GM20000 (cell line): Measurements from ENCODE around the gene NCOR1.
"Not testable (repeated sequence)": the region's sequence is repeated elsewhere in the genome, so short reads cannot be mapped to it uniquely, and the experiment has no call there.

ENCODE experiments used
- DNase-seq: peaks from one replicate; pipeline ENCODE4 v3.0.0; 2012; ENCODE audit warnings: low spot score
- TF ChIP-seq, protein P1 (sequence below): IDR thresholded peaks from 2 replicates; pipeline ENCODE4 v1.5.1; 2012; ENCODE audit warnings: mild to moderate bottlenecking, control low read depth; ENCODE audit errors: extremely low read depth, missing control alignments

NCOR1 gene

DNA sequence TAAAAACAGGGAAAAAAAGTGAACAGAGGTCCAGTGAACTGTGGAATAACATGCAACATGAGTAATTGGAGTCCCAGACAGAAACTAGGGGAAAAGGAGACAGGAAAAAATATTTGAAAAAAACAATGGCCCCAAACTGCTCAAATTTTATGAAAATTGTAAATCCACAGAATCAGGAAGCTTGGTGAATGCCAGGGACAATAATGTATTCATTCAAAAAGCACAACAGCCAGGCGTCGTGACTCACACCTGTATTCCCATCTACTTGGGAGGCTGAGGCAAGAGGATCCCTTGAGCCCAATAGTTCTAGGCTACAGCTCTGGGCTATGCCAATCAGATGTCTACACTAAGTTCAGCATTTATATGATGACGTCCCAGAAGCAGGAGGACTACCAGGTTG is 23.7 kb downstream of the NCOR1 start:
- no peak for DNase-seq
- TF ChIP-seq, protein P1, sequence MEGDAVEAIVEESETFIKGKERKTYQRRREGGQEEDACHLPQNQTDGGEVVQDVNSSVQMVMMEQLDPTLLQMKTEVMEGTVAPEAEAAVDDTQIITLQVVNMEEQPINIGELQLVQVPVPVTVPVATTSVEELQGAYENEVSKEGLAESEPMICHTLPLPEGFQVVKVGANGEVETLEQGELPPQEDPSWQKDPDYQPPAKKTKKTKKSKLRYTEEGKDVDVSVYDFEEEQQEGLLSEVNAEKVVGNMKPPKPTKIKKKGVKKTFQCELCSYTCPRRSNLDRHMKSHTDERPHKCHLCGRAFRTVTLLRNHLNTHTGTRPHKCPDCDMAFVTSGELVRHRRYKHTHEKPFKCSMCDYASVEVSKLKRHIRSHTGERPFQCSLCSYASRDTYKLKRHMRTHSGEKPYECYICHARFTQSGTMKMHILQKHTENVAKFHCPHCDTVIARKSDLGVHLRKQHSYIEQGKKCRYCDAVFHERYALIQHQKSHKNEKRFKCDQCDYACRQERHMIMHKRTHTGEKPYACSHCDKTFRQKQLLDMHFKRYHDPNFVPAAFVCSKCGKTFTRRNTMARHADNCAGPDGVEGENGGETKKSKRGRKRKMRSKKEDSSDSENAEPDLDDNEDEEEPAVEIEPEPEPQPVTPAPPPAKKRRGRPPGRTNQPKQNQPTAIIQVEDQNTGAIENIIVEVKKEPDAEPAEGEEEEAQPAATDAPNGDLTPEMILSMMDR = no peak

DNA sequence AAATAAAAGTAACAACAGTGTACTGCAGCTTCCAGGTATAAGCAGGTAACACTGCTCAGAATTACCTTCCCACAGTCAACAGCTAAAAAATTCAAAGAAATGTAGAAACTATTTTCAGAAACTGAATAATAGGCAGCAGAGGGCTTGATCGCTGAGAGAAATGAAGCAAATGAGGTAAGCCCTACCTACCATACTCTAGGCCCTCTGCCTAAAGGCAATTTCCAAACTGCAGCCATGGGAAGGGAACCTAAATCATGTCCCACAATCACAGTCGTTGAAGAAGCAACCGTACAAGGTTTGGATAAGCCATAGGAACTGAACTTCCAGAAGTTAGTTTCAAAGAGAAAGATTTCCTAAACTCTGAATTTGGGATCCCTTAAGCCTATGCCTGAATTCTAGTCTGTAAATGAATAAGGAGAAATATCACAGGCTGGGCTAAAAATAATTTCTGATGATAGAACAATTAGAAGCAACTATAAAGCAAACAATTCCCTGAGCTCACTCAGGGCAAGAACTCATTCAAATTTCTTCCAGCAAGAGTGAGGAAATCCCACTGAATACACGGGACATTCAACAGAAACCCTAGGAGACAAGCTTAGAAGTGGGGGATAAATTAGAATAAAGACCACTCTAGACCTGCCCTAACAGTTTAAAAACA is 24.5 kb downstream of the NCOR1 start:
- DNase-seq = no peak
- TF ChIP-seq, protein P1 = no peak

DNA sequence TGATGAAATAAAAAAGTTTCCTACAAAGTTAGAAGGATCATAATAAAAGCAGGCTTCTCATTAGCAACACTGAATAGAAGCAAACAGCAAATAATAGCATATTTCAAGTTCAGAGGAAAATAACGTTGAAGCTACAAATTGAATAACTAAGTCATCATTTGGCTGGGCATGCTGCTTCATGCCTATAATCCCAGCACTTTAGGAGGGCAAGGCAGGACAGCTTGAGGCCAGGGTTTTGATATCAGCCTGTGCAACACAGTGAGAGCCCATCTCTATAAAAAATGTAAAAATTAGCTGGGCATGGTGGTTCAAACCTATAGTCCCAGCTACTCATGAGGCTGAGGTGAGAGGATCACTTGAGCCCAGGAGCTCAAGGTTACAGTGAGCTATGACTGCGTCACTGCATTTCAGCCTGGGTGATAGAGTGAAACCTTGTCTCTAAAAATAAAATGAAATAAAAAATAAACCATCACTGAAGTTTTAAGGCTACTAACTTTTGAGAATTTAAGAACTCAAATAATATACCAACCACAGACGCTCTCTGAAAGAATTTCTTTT is 25.5 kb downstream of the NCOR1 start:
- DNase-seq = no peak
- TF ChIP-seq, protein P1 = no peak

DNA sequence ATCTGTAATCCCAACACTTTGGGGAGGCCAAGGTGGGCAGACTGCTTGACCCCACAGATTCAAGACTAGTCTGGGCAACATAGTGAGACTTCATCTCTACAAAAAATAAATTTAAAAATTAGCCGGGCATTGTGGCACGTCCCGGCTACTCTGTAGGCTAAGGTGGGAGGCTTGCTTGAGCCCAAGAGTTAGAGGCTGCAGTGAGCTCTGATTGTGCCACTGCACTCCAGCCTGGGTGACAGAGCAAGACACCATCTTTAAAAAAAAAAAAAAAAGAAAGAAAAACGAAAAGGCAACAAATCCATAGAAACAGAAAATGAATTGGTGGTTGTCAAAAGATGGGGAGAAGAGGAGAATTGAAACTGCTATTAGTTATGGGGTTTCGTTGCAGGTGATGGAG is 27.7 kb downstream of the NCOR1 start:
- DNase-seq = no peak
- TF ChIP-seq, protein P1 = no peak

DNA sequence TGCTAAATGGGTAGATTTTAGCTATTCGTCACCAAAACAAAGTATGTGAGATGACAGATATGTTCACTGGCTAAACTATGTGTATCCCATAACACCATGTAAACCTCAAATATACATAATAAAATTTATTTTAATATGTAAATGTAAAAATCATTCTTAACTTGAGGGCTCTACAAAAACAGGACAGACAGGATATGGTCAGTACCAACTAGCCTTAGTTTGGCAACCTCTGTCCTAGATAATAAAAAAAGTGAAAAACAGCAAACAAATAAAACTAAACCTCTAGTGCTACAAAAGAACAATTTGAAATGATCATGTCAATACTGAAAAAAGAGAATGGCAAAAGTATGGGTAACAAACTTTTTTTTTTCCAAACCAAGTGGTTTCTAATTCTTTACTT is 33.8 kb downstream of the NCOR1 start:
- no peak for DNase-seq
- TF ChIP-seq, protein P1 = no peak

DNA sequence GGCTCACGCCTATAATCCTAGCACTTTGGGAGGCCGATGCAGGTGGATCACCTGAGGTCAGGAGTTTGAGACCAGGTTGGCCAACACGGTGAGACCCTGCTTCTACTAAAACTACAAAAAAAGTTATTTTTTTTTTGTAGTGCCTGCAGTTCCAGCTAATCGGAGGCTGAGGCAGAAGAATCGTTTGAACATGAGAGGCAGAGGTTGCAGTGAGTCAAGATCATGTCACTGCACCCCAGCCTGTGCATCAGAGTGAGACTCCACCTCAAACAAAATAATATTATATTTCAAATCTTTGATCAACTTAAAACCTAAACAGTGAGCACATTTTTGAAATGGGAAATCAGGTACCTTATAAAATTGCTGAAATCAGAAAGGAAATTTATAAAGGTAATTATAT is 36.5 kb downstream of the NCOR1 start:
- TF ChIP-seq, protein P1 = no peak
- no peak for DNase-seq

DNA sequence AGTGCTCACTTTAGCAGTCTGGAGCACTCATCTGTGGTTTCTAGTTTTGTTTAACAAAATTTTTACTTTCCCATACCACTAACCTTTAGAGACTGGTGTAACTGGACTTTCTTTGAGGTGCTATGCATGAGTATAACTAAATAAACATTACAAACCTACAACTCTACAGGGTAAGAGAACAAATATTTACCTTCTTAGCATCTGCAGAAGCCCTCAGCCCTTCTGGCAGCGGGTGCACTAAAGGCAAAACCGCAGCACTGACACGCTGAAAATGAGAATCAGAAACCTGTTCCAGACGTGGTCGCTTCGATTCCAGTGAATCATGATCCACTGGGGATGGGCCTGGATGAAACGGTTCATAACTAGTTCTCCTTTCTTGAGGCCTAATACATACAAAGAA is 43.7 kb downstream of the NCOR1 start:
- DNase-seq = no peak

DNA sequence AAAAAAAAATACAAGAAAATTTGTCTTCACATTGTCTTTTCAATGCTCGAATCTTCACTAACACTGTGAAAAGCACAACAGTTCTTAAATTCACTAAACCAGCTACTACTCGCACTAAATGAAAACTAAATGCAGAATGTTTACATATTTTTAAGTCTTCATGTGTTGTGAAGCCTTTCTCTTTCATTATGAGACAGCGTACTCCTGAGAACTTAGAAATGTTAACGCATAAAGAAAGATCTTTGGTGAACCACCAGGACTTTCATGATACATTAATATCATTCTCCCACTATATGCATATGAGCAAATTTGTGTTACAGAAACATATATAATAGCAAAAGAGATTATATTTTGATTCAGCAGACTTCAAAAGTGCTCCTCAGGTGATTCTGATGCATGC is 48.6 kb downstream of the NCOR1 start:
- DNase-seq = not testable (repeated sequence)

More for the DNA sequence above, 43.7 kb downstream of the NCOR1 start:
- TF ChIP-seq, protein P1 = no peak
